ENCODE measurements around the gene DRGX. TPM values are rescaled to one million over a fixed set of nuclear protein-coding genes. Genes with fewer than 3 reads are reported as not detected.

Gene DRGX
- total and polyA plus RNA-seq, 10 of the 15 experiments (the other 5 are each of a cell fraction or from before 2014, with no cell fraction given): not detected

DNA sequence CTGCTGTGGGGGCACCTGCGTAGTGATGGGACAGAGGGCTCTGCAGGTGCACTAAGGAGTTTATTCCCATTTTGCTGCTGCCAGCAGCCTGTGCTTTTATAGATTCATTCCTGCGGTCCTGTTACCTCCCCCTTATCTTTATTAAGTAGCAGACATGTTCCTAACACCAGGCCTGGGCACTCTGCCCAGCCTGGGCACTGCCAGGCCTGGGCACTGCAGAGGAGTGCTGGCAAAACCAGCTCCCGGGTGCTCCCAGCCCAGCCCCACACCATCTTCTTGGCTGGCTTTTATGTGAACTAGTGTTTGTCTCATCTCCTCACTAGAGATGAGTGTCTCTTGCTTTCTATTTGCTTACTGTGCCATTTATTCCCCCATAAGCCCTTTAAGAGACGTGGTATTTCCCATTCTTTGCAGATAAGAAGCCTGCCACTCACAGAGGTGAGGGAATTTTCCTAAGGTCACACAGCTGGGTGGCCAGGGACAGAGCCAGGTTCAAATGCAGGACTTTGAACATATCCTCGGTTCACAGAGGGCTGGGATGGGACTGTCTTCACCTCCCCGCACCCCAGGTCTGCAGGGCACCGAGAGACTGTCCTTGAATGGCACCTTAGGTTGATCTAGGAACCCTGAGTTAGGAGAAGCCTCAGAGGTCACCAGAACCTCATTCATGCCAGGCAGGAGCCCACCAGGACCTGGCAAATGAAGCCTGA lies 14.6 kb upstream of the DRGX start:
- WGBS (ENCODE audit: insufficient coverage, insufficient replicate concordance, low lambda C conversion rate, missing lambda C conversion rate): 26% methylated on average over 7 of the region's 7 CpGs

More for the DNA sequence above, 14.6 kb upstream of the DRGX start:
- ChIA-PET CTCF (interaction anchor here (0.6 to 9.6 kb wide), 6 partner anchors 100 to 772 kb away, joined by 3 to 190 read pairs (median 4); no protein-coding TSS in a partner anchor), RAD21 (ENCODE audit: unreplicated experiment) (interaction anchor here (1.4 kb wide), 1 partner anchor 102 kb away, joined by 3 read pairs; no protein-coding TSS in a partner anchor), POLR2A (no interaction called here), SMC1A (ENCODE audit: uncharacterized antibody, unreplicated experiment) (interaction anchor here (0.9 to 4.2 kb wide), 3 partner anchors 44 to 102 kb away, joined by 3 to 61 read pairs (median 3); no protein-coding TSS in a partner anchor)
- no peak for DNase-seq (ENCODE audit: low read depth, low spot score)
- no peaks in the 10 kb centered on the region for H3K79me2 ChIP-seq (ENCODE audit: control insufficient read depth, insufficient read depth, low read length)
- peaks cover 0 to 1% of the 10 kb centered on the region in 2 experiments; a peak in 1 of 4 replicates for H3K27me3 ChIP-seq (replicated peaks in 1 of 2; ENCODE audit: control insufficient read depth in 2 of 2, insufficient read depth in 2 of 2, low read length in 1 of 2)
- no peak overlapping the region for H3K9ac ChIP-seq (ENCODE audit: control insufficient read depth, insufficient read depth, low read length)
- in situ Hi-C loops (cut with MboI) (no loop called here), intact Hi-C loops (cut with micrococcal nuclease; ENCODE audit: unreplicated experiment) (no loop called here)
- H3K27ac ChIP-seq (ENCODE audit: control insufficient read depth, insufficient read depth): no peak overlapping the region
- no peaks in the 10 kb centered on the region for H3K9me3 ChIP-seq (replicated peaks; ENCODE audit: control insufficient read depth, insufficient read depth, low read length)
- TF ChIP-seq EZH2 (IDR thresholded peaks at IDR 0.05; ENCODE audit: borderline replicate concordance, control insufficient read depth, low read depth, low read length) (no peak), HCFC1 (IDR thresholded peaks at IDR 0.05; ENCODE audit: low read length) (no peak), DPF2 (IDR thresholded peaks at IDR 0.05) (no peak), BHLHE40 (IDR thresholded peaks at IDR 0.05; ENCODE audit: borderline replicate concordance in 1 of 2, low read depth in 2 of 2, low read length in 1 of 2) (no peak), STAT1 (conservative IDR thresholded peaks at IDR 0.05) (no peak), NBN (IDR thresholded peaks at IDR 0.05) (no peak), TARDBP (IDR thresholded peaks at IDR 0.05; ENCODE audit: borderline replicate concordance) (no peak), RAD21 (IDR thresholded peaks at IDR 0.05; ENCODE audit: insufficient read depth, low read depth, low read length) (no peak), ZBED1 (IDR thresholded peaks at IDR 0.05; ENCODE audit: borderline replicate concordance) (no peak), NFYA (IDR thresholded peaks at IDR 0.05; ENCODE audit: borderline replicate concordance, low read depth, low read length) (no peak), TBL1XR1 (IDR thresholded peaks at IDR 0.05; ENCODE audit: low read depth, low read length) (no peak)
- TF ChIP-seq, protein P1, sequence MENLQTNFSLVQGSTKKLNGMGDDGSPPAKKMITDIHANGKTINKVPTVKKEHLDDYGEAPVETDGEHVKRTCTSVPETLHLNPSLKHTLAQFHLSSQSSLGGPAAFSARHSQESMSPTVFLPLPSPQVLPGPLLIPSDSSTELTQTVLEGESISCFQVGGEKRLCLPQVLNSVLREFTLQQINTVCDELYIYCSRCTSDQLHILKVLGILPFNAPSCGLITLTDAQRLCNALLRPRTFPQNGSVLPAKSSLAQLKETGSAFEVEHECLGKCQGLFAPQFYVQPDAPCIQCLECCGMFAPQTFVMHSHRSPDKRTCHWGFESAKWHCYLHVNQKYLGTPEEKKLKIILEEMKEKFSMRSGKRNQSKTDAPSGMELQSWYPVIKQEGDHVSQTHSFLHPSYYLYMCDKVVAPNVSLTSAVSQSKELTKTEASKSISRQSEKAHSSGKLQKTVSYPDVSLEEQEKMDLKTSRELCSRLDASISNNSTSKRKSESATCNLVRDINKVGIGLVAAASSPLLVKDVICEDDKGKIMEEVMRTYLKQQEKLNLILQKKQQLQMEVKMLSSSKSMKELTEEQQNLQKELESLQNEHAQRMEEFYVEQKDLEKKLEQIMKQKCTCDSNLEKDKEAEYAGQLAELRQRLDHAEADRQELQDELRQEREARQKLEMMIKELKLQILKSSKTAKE (IDR thresholded peaks at IDR 0.05; ENCODE audit: low read depth, poor library complexity, severe bottlenecking): no peak
- H3K4me1 ChIP-seq (ENCODE audit: control insufficient read depth, insufficient read depth, low read length): no peaks in the 10 kb centered on the region
- H3K4me3 ChIP-seq: no peak overlapping the region
- no peak overlapping the region for H3K4me2 ChIP-seq (ENCODE audit: control insufficient read depth, insufficient read depth)
- no peak for FAIRE-seq
- ATAC-seq: no peak
- no peaks in the 10 kb centered on the region for H3K36me3 ChIP-seq (ENCODE audit: control insufficient read depth in 2 of 2, insufficient read depth in 2 of 2, low read length in 1 of 2)
- no peaks in the 10 kb centered on the region for H4K20me1 ChIP-seq (ENCODE audit: control insufficient read depth, insufficient read depth)
- H2AFZ ChIP-seq (ENCODE audit: control insufficient read depth, low read depth, low read length): no peak overlapping the region
- no TSS peak for BruUV-seq (replicated peaks)

Measured in GM12878 (cell line).